ENCODE results near the gene SEZ6L.

The SEZ6L gene

DNA sequence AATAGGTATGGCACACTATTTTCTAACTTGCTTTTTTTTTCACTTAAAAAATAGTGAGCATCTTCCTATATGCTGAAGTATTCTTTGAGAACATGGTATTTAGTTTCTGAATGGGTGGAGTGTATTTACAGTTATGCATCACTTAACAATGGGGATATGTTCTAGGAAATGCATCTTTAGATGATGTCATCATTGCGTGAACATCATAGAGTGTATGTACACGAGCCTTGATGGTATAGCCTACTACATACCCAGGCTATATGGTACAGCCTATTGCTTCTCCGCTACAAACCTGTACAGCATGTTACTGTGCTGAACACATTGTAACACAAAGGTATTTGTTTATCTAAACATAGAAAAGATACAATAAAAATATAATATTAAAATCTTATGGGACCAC is 135.5 kb downstream of the SEZ6L start:
- no peak for DNase-seq

DNA sequence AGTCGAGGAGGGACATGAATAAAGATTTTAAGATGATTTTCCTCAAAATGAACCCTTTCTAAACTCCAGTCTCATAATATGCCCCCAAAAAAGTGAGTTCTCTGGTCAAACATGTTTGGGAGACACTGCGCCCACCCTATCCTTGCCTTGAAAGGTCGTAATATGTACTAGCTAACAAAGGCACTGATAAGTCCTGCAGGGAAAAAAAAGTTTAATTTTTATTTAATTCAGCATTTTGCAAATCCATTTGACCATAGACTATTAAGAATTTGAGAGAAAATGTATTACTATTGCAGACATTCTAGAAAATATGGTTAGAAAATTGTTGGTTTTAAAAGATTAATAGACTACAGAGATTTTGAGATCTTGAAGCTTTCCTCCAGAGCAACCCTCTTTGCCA is 139.2 kb downstream of the SEZ6L start:
- no peak for DNase-seq

DNA sequence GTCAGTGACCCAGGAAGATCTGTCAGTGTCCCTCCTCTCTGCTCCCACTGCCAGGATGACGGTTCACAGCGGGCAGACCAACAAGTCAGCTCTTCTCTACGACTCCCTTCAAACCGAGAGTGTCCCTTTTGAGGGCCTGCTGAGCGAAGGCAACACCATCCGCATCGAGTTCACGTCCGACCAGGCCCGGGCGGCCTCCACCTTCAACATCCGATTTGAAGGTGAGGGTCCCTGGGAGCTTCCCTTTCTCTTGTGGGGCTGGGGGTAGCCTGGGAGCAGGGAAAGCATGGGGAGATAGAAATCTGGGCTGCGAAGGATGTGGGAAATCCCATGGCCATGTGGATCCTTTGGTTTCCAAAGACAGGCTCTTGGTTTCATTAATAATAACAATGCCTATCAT is 141.4 kb downstream of the SEZ6L start:
- DNase-seq, result no peak

DNA sequence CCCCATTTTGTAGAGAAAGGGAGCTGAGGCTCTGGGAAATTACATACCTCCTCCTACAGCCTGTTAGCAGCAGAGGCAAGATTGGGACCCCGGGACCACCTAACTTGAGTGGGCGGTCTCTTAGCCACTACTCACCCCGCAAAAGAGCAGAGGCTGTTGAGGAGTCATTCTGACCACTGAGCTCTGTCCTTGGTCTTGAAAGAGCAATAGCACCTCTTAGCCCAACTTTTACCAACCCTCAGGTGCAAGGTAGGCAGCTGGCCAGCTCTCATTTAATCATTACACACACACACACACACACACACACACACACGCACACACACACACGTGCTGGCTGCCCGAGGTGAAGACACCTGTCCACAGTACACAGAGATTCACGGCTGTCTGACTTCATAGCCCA is 144.0 kb downstream of the SEZ6L start:
- no peak for DNase-seq

DNA sequence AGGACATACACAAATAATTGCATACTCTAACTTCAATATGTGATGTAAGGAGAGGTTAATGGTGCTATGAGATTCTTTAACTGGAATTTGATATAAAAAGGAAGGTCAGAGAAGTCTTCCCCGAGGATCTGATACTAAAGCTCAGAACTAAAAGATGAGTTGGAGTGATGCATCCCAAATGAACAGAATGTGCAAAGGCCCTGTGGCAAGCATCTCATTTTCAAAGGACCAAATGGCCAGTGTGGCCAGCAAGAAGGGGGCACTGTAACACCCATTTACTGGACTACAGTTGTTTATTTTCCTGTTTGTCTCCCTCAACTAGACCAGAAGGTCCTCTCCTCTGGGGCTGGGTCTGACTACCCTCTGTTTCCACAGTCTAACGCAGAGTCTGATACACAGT is 144.9 kb downstream of the SEZ6L start:
- DNase-seq, result no peak

DNA sequence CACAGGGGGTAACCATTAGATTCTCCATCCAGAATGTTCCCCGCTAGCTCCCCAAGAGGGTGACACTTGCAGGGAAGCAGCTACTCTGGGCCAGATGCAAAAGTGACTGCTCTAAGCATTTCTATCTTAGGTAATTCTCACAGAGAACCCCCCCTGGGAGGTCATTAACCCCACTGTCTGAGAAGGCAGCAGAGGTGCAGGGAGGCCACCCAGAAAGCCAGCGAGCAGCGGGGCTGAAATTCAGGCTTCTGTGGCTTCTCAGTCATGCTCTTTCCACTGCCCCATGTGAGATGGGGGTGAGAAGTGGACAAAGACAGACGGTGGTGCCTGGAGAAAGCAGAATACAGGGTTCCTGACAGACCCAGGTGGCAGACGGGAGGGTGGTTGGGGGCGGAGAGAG is 145.4 kb downstream of the SEZ6L start:
- no peak for DNase-seq

DNA sequence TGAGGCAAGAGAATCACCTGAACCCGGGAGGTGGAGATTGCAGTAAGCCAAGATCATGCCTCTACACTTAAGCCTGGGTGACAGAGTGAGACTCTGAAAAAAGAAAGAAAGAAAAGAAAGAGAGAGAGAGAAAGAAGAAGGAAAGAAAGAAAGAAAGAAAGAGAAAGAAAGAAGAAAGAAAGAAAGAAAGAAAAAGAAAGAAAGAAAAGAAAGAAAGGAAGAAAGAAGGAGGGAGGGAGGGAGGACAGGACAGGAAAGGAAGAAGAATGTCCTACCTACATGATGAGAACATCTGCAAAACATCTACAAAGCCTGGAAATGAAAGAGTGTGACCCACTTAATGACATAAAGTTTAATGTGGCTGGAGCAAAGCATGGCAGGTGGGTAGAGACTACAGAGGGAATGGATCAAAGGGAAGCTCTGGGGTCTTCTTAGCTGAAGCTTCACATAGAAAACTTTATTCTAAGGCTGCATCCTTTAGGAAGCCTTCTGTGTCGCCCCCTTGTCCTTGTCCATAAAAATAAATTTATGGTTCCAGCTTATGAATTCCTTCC is 147.5 kb downstream of the SEZ6L start:
- no peak for DNase-seq

DNA sequence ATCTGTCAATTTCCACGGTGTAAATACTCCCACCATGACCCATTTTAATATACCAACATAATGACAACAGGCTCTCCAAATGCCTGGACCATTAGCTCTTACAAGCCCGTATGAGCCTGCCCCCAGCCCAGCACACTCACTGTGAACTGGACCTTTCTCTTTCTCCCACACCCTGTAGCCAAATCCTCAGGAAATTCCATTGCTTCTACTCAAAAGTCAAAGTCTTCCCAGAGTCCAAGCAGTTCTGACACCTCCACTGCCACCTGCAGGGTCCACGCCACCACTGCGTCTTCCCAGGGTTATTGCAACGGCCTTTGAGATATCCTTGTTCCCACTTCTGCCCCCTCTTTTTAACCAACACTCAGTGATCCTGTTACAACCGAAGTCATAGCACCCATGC is 149.7 kb downstream of the SEZ6L start:
- DNase-seq, result no peak

DNA sequence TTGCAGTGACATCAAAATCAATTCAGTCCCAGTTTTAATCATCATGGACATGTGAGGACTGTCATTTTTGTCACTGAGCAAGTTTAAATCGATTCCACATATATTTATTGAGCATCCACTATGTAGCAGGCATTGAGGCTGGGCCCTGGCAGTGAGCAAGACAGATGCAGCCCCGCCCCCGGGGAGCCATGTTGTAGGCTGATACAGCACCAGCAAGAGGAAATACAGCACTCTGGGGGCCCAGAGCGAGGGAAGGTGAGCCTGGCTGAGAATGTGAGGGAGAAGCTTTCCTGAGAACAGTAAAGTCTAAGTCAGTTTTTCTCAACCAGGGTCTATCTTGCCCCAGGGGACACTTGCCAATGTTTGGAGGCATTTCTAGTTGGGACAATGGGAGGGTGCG is 151.2 kb downstream of the SEZ6L start:
- no peak for DNase-seq

DNA sequence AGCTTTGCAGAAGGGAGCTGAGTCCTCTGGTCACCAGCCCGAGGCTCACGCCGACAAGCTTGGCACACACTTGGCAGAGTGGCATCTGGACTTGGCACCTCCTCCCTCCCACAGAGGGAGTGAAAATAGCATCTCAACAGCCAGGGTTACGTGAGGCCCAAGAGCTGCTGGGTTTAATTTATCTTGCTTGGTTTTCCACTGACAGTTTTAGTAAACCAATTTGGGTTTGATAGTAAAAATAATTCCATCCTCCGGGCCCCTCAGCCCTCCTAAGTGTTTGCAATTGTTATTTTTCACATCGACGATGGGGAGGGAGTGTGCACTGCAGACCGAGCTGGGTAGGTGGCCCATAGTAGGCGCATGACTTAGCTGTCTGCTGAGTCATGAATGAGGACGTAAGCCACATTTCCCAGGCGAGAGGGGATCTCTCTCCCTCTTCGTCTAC is 152.2 kb downstream of the SEZ6L start:
- no peak for DNase-seq

DNA sequence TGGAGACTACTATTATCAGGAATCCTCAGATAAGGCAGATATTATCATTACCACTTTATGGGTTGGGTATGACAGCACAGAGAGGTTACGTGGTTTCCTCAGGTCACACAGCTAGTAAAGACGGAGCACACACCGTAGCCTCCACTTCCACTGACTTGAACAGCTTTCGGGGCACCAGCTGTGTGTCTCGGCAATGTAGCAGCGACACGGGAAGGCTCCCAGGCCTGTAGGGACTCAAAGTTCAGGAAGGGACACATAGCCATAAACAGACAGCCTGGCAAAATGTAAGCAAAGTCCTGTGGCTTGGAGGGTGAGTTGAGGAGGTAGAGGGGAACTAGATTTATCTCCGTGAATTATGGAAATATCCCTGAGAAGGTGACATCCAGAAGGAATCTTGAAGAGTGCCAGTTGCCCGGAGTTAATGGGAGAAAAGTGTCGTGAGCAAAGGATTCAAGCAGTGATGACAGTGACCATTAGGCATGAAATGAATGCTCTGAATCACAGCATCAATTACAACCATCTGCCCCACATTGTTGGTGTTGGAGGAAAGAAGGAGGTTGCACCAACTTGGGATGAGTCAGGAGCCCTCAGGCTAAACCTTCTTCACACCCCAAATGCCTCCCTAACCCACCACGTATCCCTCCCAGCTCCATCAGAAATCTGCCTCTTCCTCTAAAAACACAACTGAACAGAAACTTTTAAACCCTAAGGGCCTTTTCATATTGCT is 153.1 kb downstream of the SEZ6L start:
- DNase-seq, result no peak

DNA sequence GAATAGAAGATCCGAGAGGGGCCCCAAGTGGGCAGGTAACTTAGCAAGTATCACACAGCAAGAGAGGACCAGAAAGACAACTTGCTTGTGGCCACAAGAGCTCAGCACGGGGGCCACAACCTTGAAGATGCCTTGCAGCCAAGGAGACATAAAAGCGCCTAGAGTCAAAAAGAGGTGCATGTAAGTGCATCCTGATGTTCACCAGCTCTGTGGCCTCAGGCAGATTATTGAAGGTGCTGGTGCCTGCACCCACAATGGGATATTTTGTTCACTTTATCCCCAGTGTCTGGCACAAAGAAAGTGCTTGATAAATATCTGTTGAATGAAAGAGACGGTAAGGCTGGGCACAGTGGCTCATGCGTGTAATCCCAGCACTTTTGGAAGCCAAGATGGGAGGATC is 153.8 kb downstream of the SEZ6L start:
- DNase-seq, result no peak

DNA sequence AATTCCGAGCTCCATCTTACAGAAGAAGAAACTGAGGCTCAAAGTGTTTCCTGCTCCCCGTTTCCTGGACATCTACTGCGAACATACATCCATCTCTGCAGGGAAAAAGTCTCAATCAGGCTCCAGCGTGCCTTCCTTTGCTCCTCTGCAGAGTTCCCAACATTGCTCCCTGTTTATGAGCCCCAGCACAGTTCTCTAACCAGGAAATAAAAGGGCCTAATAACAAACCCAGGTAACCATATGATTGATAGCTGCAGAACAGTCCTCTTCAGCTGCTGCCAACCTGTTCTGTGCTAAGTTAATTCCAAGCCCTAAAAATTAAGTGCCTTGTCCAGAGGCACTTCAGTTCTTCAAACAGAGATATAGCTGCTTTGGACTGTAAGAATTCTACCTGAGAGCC is 154.9 kb downstream of the SEZ6L start:
- no peak for DNase-seq

DNA sequence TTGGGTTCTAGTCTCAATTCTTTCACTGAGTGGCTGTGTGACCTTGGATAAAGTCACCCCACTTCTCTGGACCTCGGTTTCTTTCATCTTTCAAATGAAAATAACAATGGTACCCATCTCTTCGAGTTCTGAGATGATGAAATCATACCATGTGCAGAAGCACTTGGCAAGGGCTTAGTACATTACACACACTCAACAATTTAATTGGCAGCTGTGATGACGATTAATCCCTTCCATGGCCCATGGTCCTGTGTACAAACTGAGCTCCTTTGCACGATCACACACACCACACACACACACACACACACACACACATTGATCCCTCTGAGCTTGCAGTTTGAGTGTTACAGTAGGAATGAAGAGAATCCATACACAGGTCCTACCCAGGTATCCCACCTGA is 156.4 kb downstream of the SEZ6L start:
- DNase-seq, result no peak

DNA sequence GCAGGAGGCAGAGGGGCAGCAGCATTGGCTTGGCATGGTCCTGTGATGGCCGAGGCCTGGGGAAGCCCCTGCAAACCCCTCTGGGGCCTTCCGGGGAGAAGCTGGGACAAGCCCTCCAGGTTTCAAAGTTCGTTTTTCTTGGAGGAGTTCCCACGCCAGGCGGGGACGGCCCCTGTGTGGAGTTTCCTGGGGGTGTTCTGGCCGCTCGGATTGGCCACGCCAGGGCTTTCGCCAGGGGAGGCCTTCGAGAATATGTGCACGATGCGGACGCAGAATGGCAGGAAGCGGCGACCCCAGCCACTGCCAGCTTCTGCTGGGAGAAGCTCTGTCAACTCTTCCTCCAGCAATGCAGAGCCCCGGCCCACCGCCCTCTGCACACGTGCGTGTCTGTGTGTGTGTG is 157.5 kb downstream of the SEZ6L start:
- DNase-seq, result no peak

DNA sequence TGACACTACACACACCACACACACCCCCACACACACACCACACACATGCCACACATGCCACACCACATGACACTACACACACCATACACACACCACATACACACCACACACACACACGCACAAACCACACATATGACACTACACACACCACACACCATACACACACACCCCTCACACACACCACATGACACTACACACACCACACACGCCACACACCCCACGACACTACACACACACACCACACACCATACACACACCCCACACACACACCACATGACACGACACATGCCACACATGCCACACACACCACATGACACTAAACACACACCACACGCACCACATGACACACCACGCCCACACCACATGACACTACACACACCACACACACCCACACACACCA is 158.0 kb downstream of the SEZ6L start:
- DNase-seq, result no peak

DNA sequence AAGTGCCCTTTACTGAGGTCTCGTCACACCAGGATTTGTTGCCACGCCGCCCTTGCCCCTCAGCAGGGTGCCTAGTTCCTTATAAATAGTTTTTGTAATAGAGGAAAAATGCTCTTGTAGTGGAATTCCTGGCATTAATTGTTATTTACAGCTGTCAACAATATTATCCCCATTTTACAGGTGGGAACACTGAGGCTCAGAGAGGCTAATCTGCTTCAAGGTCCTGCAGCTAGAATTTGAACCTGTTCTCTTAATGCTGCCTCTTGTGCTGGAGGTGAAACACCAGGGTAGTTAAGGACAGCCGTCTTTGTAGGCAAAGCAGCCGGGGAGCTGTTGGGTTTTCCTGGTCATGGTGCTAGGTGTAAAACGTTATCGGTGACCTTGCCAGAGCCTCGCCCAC is 159.0 kb downstream of the SEZ6L start:
- no peak for DNase-seq

DNA sequence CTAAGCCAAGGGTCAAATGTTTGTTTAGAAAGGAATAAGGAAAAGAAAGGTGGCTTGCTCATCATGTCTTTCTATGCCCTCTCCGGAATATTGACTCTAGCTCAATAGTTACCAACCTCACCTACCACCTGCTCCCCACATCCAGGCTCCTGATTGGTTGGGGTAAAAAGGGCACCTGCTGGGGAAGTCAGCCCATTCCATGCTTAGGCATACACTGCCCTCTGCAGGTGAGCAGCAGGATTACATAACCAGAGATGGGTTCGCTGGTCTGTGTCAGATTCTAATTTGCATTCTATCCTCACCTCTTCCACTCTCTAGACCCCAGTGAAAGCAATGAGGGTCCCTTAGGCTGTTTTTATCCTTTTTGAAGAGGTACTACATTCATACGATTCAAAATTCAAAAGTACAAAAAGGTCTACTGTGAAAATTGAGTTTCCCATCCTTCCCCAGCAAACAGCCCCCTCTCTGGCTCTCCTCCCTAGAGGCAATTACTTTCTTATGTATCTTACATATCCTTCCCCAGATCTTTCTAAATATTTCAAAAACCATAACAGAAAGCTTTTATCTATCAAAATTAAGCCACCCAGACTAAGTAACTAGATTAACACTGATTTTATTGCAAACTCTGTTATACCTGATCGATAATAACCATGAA is 161.8 kb downstream of the SEZ6L start:
- peak; percentile 58 for DNase-seq

DNA sequence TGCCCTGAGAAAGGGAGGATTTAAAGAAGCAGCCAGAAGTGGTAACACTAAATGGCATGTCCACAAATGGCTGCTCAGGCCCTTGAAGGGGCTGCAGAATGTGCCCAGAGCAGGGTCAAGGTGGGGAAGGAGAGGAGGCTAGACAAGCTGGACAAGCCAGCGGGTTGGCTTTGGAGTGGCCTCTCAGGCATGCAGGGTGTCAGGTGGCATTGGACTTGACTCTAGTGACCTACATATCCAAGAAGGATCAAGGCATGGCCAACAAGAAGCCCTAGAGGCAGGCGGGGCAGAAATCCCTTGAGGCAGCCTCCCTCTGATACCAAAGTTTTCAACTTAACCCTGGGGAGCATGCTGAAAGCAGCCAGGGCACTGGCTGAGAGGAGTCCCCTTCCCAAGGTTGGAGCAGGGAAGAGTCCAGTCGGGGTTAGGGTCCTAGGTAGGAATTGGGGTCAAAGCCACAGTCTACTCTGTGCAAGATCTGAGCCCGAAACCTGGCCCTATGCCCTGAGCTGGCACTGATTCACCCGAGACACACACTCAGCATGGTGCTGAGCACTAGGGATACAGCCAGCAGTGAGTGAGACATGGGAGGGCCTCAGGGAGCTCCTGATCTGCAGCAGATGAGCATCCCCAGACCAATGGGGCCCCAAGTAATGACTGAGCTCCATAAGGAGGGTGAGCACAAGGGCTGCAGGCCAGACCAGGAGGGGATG is 164.0 kb downstream of the SEZ6L start:
- DNase-seq, result no peak

DNA sequence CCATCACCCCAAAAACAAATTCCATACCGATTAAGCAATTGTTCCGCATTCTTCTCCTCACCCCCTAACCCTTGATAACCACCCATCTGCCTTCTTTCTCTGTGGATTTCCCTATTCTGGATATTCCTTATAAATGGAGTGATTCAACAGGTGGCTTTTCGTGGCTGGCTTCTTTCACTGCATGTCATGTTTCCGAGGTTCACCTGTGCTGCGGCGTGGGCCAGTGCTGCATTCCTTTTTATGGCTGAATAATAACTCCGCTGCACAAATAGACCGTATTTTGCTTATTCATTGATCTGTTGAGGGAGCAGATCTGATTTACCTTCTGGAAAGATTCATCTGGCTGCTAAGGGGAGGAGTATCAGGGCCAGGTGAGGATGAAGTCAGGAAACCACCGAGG is 165.0 kb downstream of the SEZ6L start:
- DNase-seq, result no peak

DNA sequence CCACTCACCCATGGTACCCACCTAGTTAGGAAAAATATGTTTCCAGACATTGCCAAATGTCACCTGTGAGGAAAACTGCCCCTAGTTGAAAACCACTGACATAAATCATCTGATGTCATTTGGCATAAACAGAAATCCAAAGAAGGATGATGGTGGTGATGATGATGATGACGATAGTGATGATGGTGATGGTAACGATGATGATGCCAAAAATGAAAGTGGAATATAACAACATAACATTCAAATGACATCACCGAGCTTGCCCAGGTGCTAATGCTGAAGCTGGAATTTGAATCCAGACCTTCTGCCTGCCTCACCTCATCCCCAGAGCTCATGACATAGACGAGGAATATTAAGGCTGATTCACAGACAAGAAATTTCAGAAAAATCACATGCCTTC is 167.5 kb downstream of the SEZ6L start:
- DNase-seq, result no peak

DNA sequence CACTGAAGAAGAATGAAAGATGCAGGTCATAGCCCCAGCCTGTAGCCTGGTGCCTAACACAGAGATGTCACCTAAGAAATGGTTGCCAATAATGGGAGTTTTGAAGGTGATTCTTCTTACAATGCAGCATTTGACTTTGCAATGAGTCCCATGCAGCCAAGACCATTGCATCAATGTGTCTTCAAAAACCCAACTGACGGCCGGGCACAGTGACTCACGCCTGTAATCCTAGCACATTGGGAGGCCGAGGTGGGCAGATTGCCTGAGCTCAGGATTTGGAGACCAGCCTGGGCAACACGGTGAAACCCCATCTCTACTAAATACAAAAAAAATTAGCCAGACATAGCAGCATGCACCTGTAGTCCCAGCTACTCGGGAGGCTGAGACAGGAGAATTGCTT is 170.5 kb downstream of the SEZ6L start:
- no peak for DNase-seq

DNA sequence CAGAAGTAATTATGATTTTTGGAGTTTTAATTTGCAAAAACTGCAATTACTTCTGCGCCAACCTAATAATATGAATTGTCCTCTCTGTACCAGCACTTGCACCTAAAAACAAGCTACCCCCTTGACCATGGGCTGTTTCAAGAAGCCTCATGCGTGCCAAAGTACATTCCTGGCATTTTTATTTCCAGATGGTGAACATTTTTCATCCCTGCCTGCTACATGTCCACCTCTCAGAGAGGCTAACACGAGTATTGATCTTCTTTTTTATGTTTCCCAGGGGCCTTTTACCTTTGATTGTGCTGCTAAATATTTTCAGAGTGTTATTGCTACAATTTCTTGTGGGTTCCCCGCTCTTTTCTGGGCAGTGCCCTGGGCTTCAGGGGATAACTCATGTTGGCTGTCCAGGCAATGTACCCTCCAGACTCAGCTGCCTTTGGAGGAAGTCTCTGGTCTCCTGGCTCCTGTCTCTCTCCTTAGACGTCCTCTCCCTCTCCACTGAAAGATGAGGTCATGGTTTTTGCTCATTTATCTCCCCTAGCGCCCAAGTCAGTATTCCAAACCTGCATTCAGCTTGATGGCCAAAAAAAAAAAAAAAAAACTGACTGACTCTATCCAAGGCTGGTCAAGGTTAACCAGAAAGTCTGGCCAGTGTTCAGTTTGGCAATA is 173.6 kb downstream of the SEZ6L start:
- DNase-seq, result no peak
